WTC11 (cell line): ENCODE results near the gene RAD51D.

Experiments used
- CTCF ChIP-seq: fragments of 200-600 bp; IDR thresholded peaks from 2 replicates; pipeline ENCODE4 v1.8.0; 2022; ENCODE audit warnings: antibody characterized with exemption
- ESRRA ChIP-seq: sonication (generic); formaldehyde crosslinking; IDR thresholded peaks from 2 replicates; pipeline ENCODE4 v1.8.1; 2022; ENCODE audit warnings: mild to moderate bottlenecking, missing genetic modification reagents, borderline replicate concordance
- TF ChIP-seq, protein P1 (sequence below): sonication (generic); formaldehyde crosslinking; IDR thresholded peaks from 2 replicates; pipeline ENCODE4 v1.8.1; 2023; ENCODE audit warnings: mild to moderate bottlenecking, missing genetic modification reagents, moderate library complexity
- TF ChIP-seq, protein P2 (sequence below): fragments of 250-450 bp; sonication (Bioruptor Pico); IDR thresholded peaks from 2 replicates; pipeline ENCODE4 v1.9.0; 2021; ENCODE audit warnings: moderate library complexity, mild to moderate bottlenecking, inconsistent platforms, borderline replicate concordance

GRCh38 chr17:35046740-35047283 is 72.8 kb downstream of the RAD51D start:
- TF ChIP-seq, protein P1, sequence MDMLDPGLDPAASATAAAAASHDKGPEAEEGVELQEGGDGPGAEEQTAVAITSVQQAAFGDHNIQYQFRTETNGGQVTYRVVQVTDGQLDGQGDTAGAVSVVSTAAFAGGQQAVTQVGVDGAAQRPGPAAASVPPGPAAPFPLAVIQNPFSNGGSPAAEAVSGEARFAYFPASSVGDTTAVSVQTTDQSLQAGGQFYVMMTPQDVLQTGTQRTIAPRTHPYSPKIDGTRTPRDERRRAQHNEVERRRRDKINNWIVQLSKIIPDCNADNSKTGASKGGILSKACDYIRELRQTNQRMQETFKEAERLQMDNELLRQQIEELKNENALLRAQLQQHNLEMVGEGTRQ (CRISPR knock-in tag), result no peak
- TF ChIP-seq CTCF, result no peak
- no peak for TF ChIP-seq ESRRA
- TF ChIP-seq, protein P2, sequence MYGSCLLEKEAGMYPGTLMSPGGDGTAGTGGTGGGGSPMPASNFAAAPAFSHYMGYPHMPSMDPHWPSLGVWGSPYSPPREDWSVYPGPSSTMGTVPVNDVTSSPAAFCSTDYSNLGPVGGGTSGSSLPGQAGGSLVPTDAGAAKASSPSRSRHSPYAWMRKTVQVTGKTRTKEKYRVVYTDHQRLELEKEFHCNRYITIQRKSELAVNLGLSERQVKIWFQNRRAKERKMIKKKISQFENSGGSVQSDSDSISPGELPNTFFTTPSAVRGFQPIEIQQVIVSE (CRISPR knock-in tag), result no peak
